ENCODE measurements around the gene OPCML. TPM values are rescaled to one million over a fixed set of nuclear protein-coding genes. Genes with fewer than 3 reads are reported as not detected.

OPCML gene
- total RNA-seq, 1 donor from 2014 or later, result 1.2 TPM

- Mint-ChIP-seq H3K9me3 (peaks cover 2% of the 10 kb centered on the region), H3K4me1 (peaks cover 34% of the 10 kb centered on the region)
These were observed 1078.9 kb downstream of the OPCML start for GRCh38 chr11:132453406-132453805.

GRCh38 chr11:132452616-132453015 is 1079.7 kb downstream of the OPCML start:
- no peak for DNase-seq (ENCODE audit: low read depth, low spot score)
- no peak overlapping the region for H3K4me3 Mint-ChIP-seq
- H3K36me3 Mint-ChIP-seq (ENCODE audit: low read depth), result no peaks in the 10 kb centered on the region
- peaks cover 34% of the 10 kb centered on the region for H3K4me1 Mint-ChIP-seq
- TF ChIP-seq CTCF (conservative IDR thresholded peaks at IDR 0.05), result no peak
- no peaks in the 10 kb centered on the region for H3K27me3 Mint-ChIP-seq (ENCODE audit: low read depth)
- peak overlapping the region; percentile 12 for H3K27ac Mint-ChIP-seq (ENCODE audit: unreplicated experiment)
- no peaks in the 10 kb centered on the region for H3K9me3 Mint-ChIP-seq

More at GRCh38 chr11:132453406-132453805, 1078.9 kb downstream of the OPCML start:
- no peak for TF ChIP-seq CTCF (conservative IDR thresholded peaks at IDR 0.05)
- no peaks in the 10 kb centered on the region for H3K36me3 Mint-ChIP-seq (ENCODE audit: low read depth)
- H3K27ac Mint-ChIP-seq (ENCODE audit: unreplicated experiment), result peak overlapping the region; percentile 23
- DNase-seq (ENCODE audit: low read depth, low spot score), result no peak
- no peaks in the 10 kb centered on the region for H3K27me3 Mint-ChIP-seq (ENCODE audit: low read depth)
- no peak overlapping the region for H3K4me3 Mint-ChIP-seq

GRCh38 chr11:132451942-132452601 is 1080.2 kb downstream of the OPCML start:
- no peaks in the 10 kb centered on the region for H3K27me3 Mint-ChIP-seq (ENCODE audit: low read depth)
- no peak for TF ChIP-seq CTCF (conservative IDR thresholded peaks at IDR 0.05)
- H3K4me3 Mint-ChIP-seq, result no peak overlapping the region
- H3K27ac Mint-ChIP-seq (ENCODE audit: unreplicated experiment), result peak overlapping the region; percentile 12
- no peaks in the 10 kb centered on the region for H3K36me3 Mint-ChIP-seq (ENCODE audit: low read depth)
- H3K9me3 Mint-ChIP-seq, result no peaks in the 10 kb centered on the region
- DNase-seq (ENCODE audit: low read depth, low spot score), result no peak
- peaks cover 31% of the 10 kb centered on the region for H3K4me1 Mint-ChIP-seq

- Mint-ChIP-seq H3K4me1 (peaks cover 26% of the 10 kb centered on the region), H3K9me3 (no peaks in the 10 kb centered on the region), H3K27me3 (ENCODE audit: low read depth) (no peaks in the 10 kb centered on the region), H3K36me3 (ENCODE audit: low read depth) (no peaks in the 10 kb centered on the region), H3K4me3 (no peak overlapping the region), H3K27ac (ENCODE audit: unreplicated experiment) (no peak overlapping the region)
- no peak for TF ChIP-seq CTCF (conservative IDR thresholded peaks at IDR 0.05)
- no peak for DNase-seq (ENCODE audit: low read depth, low spot score)
These were observed 1081.7 kb downstream of the OPCML start for GRCh38 chr11:132450631-132451030.

GRCh38 chr11:132448334-132448995 is 1083.8 kb downstream of the OPCML start:
- peaks cover 23% of the 10 kb centered on the region for H3K4me1 Mint-ChIP-seq
- no peak for TF ChIP-seq CTCF (conservative IDR thresholded peaks at IDR 0.05)

More at GRCh38 chr11:132448334-132448995, 1083.8 kb downstream of the OPCML start:
- H3K36me3 Mint-ChIP-seq (ENCODE audit: low read depth), result no peaks in the 10 kb centered on the region
- H3K27ac Mint-ChIP-seq (ENCODE audit: unreplicated experiment), result no peak overlapping the region
- peaks cover 4% of the 10 kb centered on the region for H3K9me3 Mint-ChIP-seq
- H3K27me3 Mint-ChIP-seq (ENCODE audit: low read depth), result no peaks in the 10 kb centered on the region
- DNase-seq (ENCODE audit: low read depth, low spot score), result no peak
- H3K4me3 Mint-ChIP-seq, result no peak overlapping the region

All from neural crest cell (in vitro differentiated cells).